ENCODE measurements around the gene RELA.

Gene RELA

DNA sequence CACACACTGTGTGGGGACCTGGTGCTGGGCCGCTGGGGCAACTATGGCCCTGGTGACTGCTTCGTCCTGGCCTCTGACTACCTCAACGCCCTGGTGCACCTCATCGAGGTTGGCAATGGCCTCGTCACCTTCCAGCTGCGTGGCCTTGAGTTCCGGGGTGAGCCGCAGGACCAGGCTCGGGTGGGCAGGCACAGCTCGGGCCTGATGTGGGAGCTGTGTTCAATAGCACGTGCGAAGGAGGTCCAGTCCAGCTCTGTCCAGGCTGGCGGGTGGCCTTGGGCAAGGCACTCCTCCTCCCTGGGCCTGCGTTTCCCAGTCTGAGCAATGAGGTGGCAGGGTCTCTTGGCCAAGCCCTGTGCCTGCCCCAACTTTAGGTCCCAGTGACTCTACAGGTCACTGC is 33.1 kb downstream of the RELA start:
- no peak for DNase-seq

DNA sequence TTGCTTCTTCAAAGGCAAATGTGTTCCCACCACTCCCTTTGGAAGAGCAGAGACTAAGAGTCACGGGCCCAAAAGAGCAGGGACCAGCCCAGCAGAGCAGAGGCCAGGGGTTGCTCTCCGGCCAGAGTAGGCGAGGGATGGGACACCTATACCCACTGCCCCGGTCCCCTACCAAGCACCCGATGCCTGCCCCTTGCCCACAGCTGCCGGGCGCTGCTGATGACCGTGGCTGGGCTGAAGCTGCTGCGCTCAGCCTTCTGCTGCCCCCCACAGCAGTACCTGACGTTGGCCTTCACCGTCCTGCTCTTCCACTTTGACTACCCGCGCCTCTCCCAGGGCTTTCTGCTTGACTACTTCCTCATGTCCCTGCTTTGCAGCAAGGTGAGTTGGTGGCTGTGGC is 35.5 kb downstream of the RELA start:
- DNase-seq: no peak

DNA sequence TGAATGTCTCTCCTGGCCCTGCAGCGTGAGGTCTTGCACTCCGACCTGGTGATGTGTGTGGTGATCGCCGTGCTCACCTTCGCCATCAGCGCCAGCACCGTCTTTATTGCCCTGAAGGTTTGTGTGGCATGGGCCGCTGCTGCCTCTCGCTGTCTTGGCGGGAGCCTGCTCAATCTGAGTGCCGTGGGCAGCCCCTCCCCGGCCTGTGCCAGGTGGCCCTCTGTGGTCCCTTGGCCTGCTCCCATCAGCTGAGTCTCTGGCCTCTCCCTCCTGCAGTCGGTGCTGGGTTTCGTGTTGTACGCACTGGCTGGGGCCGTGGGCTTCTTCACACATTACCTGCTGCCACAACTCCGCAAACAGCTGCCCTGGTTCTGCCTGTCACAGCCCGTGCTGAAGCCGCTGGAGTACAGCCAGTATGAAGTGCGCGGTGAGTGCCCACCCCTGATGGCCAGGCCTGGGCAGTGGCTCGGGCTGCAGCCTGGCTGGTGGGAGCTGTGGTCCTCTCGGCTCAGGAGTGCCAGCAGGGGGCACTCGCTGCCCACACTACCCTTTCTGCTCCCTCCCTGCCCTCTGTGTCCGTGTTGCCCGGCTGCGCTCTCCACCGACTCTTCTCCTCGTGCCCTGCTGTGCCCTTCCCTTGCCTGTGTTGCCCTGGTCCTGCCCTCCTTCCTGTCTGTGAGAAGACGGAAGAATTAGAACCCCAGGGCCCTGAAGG is 36.9 kb downstream of the RELA start:
- DNase-seq: peak; percentile 45

DNA sequence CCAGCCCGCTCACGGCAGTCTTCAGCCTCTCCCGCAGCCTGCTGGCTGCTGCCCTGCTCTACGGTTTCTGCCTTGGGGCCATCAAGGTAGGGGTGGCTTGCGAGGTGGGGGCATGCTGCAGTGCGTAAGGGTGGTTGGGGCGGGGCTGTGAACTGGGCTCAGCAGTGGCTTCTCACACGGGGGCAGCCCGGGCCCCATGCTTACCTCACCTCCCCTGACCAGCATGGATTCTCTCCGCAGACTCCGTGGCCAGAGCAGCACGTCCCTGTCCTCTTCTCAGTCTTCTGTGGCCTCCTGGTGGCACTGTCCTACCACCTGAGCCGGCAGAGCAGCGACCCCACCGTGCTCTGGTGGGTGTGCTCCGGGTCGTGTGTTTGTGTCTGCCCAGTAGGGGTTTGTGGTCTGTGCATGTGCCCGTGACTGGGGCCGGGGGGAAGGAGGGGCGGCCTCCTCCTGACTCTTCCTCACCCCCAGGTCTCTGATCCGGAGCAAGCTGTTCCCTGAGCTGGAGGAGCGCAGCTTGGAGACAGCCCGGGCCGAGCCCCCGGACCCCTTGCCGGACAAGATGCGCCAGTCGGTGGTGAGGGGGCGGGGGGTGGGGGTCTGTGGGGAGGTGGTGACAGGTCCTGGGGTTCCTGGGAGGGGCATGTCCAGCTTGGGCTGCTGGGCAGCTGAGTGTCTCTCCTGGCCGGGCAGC is 37.6 kb downstream of the RELA start:
- DNase-seq: no peak

DNA sequence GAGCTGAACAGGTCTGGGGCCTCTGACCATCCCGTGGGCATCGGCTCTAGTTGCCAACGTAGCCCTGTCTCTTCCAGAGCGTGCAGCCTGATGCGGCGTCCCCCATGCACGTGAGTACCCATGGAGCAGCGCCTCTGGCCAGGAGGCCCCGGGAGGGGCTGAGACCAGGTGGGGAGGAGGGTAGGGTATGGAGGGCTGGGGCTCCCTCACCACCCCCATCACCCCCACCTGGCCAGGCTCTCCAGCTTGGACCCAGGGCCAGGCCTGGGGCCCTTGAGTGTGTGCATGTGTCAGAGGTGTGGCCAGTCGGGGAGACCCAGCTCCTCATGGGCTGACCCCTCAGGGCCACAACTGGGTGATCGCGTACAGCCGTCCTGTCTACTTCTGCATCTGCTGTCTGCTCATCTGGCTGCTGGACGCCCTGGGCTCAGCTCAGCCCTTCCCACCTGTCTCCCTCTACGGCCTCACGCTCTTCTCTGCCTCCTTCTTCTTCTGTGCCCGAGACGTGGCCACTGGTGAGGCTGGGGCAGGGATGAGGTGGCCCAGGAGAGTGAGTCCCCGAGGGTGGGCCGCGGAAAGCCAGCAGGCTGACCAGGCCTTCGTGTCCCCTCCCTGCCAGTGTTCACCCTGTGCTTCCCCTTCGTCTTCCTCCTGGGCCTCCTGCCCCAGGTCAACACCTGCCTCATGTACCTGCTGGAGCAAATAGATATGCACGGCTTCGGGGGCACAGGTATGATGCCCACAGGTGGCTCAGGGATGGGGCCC is 38.7 kb downstream of the RELA start:
- DNase-seq: no peak

DNA sequence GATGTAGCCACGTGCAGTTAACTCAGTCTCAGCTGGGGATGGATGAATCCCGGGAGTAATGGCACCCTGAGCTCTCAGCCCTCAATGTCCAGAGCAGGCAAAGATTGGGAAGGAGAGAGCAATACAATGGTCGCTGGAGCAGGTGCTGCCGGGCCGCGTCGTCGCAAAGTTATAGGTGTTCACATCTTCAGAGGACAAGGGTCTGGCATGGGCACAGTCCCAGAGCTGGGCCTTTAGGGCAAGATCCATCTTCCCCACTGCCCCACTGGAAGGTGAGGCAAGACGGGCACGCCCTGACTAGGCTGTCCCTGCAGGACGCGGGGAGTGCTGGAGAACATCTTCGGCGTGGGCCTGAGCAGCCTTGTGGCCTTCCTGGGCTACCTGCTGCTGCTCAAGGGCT is 39.5 kb downstream of the RELA start:
- DNase-seq: no peak

DNA sequence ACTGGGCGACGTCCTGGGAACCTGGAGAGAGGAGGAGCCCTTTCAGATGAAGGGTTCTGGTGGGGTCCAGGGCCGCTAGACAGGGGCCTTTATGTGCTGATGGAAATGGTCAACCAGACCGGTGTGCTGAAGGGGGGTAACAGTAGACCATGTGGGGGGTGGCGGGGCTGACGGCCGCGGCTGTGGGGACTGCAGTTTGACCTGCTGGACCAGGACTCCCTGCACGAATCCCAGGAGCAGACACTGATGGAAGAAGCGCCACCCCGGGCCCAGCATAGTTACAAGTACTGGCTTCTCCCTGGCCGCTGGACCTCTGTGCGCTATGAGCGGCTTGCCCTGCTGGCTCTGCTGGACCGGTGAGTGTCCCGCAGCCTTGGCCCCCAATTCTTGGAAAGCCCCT is 40.7 kb downstream of the RELA start:
- DNase-seq: no peak

DNA sequence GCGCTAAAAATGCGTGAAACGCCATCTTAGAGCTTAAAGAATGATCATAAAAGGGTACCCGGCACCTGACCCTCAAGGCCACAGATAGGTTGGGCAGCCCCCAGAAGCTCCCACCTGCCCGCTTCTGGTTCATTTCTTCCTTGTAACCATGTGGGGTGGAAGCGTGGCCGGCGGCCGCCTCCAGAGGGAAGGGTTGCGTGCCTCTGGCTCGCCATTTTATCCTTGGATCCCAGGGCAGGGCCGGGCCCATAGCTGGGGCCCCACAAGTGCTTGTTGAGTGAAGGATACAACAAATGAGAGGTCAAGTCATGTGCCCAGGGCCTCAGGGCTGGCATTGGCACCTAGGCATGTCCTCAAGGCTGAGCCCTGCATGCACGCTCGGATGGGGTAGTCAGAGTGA is 41.3 kb downstream of the RELA start:
- no peak for DNase-seq

DNA sequence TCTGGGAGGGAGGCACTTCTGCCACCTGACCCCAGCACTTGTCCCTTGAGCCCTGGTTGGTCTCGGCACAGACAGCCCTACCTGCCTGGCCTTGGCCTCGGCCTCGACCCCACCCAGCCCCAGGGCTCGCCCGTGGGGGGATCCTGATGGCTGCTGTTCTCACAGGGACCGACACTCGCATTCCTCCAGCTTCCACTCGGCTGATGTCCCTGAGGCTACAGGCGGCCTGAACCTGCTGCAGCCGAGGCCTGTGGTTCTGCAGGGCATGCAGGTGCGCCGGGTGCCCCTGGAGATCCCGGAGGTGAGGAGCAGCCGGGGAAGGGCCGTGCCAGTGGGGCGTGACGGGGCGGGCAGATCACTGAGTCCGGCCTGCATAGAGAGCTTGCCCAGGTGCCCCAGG is 42.0 kb downstream of the RELA start:
- no peak for DNase-seq

DNA sequence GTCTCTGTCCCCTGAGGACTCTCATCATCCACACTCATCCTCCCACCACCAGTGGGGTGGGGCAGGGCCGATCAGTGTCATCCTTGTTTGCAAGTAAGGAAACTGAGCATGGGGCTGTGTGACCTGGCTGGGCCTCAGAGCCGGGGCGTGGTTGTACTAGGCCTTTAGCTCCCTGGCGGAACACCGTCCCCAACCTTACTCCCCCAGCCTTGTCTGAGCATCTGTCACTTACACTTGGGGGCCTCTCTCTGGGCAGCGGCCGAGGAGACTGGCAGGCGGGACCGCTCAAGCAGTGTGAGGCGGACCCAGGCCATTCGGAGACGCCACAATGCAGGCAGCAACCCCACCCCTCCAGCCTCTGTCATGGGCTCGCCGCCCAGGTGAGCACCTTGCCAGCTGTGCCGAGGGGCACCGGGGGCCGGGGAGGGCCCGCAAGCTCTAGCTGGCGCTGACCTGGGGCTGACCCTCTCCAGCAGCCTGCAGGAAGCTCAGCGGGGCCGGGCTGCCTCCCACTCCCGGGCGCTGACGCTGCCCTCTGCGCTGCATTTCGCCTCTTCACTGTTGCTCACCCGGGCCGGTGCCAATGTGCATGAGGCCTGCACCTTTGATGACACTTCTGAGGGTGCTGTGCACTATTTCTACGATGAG is 43.3 kb downstream of the RELA start:
- DNase-seq: no peak

DNA sequence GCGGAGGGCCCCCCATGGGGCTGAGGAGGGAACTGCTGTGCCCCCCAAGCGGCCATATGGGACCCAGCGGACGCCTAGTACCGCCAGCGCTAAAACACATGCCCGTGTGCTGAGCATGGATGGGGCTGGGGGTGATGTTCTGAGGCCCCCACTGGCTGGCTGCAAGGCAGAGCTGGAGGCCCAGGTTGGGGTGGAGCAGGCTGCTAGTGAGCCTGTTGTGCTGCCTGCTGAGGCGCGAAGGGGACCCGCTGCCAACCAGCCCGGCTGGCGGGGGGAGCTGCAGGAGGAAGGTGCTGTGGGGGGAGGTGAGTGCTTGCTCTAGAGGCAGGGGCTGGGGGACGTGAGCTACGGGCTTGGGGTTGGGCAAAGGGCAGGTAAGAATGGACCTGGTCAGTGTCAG is 44.0 kb downstream of the RELA start:
- no peak for DNase-seq

DNA sequence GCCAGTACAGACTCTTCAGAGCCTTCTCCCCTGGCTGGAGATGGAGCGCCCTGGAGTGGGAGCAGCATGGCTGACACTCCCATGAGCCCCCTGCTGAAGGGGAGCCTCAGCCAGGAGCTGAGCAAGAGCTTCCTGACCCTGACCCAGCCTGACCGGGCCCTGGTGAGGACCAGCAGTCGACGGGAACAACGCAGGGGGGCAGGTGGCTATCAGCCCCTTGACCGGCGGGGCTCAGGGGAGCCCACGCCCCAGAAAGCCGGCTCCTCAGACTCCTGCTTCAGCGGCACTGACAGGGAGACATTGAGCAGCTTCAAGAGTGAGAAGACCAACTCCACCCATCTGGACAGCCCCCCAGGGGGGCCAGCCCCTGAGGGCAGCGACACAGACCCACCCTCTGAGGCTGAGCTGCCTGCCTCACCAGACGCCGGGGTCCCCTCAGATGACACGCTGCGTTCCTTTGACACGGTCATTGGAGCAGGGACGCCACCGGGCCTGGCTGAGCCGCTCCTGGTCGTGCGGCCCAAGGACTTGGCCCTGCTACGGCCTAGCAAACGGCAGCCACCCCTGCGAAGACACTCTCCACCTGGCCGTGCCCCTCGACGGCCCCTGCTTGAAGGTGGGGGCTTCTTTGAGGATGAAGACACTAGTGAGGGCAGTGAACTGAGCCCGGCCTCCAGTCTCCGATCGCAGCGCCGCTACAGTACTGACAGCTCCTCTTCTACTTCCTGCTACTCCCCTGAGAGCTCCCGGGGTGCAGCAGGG is 44.5 kb downstream of the RELA start:
- DNase-seq: no peak

DNA sequence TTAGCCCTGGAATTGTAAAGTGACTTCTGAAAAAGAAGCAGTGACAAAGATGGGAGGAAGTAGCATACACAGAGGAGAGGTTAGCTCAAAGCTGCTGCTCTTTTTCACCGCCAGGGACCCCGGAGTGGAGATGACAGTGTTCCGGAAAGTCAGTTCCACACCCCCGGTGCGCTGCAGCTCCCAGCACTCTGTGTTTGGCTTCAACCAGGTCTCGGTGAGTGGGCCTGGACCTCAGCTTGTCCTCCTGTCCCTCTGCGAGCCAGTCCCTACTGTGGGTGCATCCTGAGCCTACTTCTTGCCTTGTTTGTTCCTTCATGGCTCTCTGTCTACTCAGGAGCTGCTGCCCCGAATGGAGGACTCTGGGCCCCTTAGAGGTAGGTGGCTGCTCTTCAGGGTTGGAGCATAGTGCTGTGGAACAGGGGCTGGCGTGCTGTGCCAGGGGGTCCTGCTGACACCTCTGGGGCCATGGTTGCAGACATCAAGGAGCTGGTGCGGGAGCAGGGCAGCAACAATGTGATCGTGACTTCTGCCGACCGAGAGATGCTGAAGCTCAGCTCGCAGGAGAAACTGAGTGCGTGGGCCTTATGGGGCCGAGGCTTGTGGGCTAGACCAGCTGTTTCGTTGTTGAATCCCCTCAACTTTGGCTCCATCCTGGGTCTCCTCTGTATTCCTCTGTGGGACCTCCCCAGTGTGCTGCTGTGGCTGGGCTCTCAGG is 45.4 kb downstream of the RELA start:
- no peak for DNase-seq

DNA sequence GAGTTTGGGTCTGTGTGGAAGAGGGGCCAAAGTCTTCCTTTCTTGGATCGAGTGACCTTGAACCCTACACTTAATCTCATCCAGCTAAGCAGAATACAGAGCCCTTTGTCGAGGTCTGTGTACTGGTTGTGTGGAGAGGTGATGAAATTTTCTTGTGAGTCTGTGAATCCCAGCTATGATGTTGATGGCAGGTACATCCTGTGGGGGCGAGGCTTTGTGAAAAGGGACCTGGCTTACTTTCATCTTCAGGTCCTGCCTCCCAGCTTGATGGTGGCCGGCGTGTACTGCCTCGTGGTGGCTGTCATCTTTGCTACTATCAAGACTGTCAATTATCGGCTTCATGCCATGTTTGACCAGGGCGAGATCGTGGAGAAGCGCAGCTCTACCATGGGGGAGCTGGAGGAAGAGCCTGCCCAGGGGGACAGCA is 46.1 kb downstream of the RELA start:
- DNase-seq: peak; percentile 19

DNA sequence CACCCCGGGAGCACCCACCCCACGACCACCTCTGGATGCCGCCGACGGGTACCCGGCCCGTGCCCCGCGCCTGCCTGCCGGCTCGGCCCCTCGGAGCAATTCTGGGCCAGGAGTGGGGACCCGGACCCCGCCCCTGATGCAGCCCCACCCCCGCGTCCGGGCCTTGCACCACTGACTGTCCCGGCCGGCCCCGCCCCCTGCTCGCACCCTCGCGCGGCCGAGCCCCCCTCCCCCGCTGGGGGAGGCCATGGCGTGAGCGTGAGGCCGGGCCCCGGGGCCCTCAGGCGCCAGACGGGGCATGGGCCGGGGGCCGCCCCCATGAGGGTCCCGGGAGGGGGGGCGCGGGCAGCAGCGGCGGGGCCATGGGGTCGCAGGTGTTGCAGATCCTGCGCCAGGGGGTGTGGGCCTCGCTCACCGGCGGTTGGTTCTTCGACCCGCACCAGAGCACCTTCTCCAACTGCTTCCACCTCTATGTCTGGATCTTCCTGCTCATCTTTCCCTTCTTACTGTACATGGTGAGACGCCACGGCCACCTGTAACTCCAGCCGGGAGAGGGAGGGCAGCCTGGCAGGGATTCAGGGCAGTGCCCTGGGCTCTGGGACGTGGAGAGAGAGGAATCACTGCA is 46.7 kb downstream of the RELA start:
- no peak for DNase-seq

DNA sequence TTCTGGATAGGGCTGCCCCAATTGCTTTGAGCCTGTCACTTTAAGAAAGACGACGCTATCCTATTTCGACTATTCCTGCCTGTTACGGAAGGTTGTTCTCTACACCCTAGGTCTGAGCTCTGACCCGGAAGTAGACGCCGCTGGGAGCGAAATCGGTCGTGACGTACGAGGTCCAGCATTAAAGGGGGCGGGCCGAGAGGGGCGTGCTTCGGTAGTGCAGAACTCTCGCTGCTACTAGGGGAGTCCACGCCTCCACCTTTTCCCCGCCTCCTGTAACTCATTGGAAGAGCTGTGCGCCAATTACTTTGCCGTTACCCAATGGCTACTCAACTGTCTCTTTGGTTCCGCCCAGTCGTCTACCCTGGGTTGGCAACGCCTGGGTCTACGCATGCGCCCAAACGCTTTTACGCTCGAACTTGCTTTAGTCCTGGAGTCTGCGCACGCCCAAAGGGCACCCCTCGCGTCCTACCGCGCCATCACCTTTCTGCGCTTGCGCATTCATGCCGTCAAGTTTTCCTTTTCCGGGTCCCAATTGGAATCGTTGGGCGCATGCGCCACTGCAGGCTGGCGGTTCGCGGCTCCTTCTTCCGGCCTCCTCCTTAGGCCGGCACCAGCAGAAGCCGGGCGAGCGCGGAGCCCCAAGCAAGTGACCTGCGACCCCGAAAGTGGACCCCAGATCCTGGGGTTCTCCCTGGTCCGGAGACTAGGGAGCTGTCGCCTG is 47.3 kb downstream of the RELA start, which contains the start of gene PCNX3:
TSS of gene PCNX3 (plus strand) at position 548 of the 721 bp plus-strand sequence. CDS start 536 bp downstream, outside the sequence.
- peak; percentile 100 for DNase-seq

DNA sequence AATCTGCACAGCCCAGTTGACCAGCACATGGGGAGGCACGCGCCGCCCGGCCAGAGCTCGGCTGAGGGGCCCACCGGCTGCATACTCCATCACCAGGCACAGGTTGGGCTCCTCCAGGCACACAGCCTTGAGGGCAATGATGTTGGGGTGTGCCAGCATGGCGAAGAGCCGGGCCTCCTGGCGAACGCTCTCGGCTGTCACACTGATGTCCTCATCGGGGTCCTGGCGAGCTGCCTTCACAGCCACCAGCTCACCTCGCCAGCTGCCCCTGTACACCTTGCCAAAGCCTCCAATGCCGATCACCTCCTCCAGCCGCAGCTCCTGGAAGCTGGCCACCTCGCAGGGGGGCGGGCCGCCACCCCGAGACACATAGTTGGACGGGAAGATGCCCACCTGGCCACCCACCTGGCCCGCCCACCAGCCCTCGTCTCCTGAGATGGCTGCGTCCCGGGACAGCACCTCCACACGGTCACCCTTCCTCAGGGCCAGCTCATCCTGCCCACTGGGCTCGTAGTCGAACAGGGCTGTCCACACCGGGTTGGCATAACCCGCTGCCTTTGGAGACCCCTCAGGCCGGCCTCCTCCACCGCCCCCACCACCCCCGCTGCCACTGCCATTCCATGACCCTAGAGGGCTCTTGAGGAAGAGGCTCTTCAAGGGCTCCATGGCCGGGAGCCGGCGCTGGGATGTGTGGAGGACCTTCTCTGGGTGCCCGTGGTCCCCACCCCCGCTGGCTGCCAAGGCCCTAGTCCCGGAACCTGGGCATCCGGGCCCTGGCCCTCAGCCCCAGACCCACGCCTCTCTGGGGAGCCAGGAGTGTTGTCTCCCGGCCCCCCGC is 49.4 kb downstream of the RELA start:
- peak; percentile 15 for DNase-seq

DNA sequence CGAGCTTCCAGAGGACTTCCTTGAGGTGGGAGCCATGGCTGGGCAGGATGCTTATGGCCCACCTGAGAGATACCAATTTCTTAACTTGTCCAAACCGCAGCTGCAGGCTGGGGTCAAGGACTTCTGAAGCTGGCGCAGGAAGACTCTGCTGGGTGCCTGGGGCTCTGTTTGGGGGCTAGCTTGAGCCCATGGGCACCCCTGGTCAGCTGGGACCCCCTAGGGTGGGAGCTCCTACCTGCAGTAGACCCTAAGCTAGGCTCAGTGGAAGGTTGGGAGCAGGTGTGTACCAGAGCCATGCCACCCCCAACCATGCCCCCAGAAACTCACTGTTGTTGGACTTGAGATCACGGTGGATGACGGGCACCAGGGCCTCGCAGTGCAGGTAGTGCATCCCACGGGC is 50.0 kb downstream of the RELA start:
- no peak for DNase-seq

DNA sequence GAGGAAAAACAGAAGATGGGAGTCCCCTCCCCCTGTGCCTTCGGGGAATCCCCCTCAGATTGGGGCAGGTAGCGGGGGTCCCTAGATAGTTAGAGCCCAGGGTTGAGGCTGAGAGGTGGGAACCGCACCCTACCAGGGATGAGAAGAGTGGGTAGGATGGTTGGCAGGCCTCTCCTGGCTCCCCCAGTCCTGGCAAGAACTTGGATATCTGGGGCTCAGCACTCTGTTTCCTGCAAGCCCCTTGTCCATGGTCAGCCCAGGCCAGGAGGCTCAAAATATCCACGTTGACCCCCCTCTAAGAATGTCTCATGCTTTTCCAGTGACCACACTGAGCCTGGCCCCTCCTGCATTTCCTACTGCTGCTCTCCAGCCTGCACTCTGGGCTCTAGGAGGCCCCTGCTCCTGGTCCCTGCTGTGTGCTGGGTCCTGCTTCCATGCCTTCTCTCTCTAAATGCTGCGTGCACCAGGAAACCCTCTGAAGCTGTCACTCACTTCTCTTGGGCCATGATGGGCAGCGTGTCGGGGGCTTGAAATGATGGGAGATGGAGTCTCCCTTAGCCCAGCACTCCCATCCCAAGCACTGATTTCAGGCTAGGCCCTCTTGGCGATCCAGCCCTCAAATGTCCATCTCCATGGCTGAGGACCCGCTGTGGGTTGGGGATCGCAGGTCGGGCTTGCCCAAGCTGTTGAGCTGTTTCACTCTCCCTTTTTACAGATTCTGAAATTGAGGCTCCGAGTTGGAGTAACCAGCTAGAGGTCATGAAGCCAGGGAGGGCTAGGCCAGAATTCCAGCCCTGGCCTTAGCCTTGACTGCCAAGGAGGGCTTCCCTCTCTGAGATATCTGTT is 50.7 kb downstream of the RELA start:
- DNase-seq: no peak
